Activated T-cell treated with anti-CD3 and anti-CD28 coated beads, Interleukin-2, amount 50 U/mL, for 1 hour (primary cell): ENCODE measurements around the gene TRRAP.
A peak's percentile ranks its signal among the peaks of the same experiment; 100 is the strongest.
"Not testable (repeated sequence)": the region's sequence is repeated elsewhere in the genome, so short reads cannot be mapped to it uniquely, and the experiment has no call there.

ENCODE experiments used
- DNase-seq: peaks from one replicate; pipeline ENCODE4 v3.0.0-alpha.2; 2020

The TRRAP gene

DNA sequence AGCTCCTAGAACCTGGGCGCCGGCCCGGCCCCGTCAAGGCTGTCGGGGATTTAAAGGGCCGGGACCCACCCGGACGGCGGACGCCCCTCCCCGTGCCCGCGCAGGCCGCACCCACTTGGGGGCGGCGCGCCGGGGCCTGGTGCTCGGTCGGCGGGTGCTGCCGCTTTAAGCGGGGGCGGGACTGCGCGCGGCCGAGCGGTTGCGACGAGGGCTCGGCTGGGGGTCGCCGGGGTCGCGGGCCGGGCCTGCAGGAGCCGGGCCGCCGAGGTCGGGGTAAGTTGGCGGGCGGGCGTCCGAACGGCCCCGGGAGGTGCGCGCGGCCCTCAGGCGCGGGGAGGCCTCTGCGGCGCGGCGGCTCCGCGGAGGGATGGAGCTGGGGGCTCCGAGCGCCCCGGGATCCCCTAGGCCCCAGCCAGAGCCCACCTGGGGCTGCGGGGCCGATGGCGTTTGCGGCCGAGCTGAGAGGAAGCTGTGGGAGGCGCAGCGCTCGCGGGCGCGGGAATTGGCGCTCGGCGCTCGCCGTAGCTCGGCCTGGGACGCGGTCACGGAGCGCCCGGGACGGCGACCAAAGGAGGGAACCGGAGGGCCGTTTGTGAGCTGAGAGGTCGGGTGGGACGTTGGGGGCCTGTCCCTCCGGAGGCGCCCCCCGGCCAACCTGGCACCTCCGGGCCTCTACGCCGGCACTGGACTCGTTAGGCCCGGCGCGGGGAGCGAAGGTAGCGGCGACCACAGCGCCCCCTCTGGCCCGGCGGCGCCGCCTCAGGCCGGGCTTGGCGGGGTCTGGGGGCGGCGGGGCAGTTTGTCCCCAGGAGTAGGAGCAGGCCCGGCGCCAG lies at the start of gene TRRAP:
TRRAP (plus strand) TSS at position 168 of the 833 bp plus-strand sequence. CDS start 2,619 bp downstream, outside the sequence.
- DNase-seq, result peak; percentile 85

DNA sequence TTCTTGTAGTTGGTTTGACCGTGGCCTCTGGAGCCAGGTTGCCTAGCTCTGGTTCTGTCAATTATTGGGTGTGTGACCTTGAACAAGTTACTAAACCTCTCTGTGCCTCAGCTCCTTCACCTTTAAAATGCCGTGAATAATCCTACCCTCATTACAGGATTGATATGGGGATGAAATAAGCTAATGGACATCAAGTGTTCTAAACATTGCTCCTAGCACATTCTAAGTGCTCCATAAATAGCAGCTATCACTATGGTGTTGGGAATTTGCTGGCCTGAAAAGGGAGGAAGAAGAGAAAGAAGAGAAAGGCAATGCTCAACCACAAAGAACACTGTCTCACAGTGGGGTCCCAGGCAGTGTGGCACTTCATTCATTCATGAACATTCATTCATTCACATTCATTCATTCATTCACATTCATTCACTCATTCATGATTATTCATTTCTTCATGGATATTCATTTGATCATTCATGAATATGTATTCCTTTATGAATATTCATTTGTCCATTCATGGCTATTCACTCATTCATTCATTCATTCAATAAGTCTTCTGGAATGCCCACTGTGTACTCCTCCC lies 47.3 kb upstream of the TRRAP start:
- DNase-seq, result no peak

DNA sequence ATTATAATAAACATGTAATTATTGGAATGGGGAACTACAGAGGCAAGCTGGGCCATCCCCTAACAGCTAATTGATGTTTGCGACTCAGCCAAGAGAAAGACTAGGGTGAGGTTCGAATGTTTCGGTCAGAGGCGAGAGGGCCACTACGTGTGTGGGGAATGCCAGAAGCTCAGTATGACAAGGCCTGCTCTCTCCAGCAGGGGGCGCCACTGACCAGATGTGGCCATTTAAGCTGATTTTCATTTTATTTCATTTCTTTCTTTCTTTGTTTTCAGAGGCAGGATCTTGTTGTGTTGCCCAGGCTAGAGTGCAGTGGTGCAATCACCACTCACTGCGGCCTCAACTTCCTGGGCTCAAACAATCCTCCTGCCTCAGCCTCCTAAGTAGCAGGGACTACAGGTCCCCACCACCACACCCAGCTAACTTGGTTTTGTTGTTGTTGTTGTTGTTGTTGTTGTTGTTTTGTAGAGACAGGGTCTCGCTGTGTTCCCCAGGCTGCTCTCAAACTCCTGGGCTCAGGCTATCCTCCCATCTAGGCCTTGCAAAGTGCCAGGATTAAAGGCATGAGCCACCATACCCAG lies 46.6 kb upstream of the TRRAP start:
- DNase-seq, result peak; percentile 36

GRCh38 chr7:98833022-98833421 lies 45.3 kb upstream of the TRRAP start:
- no peak for DNase-seq

GRCh38 chr7:98834949-98835348 lies 43.4 kb upstream of the TRRAP start:
- DNase-seq, result no peak

DNA sequence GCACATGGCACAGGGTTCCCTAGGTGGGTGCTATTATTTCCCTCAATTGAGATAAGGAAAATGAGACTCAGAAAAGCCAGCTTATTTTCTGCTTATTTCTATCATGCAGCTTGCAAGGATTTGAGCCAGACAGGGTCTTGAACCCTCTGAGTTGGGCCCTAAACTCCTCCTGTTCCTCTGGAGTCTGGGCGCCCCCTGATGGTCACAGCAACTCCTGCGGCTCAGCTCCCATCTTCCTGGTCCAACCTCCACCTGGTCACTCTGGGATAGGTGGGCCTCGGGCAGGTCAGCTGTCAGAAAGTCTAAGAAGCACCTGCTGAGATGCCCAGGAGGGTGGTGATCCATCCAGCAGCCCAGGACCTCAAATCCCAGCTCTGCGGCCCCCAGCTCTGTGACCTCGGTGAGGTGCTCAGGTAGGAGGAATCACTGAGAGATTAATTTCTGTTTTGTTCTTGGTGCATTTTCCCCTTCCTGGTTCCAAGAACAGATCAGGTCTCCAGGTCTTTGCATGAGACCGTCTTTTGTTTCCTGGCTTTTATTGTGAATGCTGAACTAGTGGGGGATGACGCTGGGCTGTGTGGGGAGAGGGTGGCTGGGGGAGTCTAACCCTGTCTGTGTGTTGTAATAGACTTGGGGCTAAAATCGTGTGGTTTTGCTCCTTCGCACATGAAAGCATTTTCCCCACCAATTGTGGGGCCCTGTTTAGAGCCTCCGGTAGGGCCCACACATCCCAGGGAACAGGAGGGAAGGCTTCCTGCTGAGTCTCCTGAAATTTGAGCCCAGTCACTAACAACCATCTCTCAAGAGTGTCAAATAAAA lies 41.3 kb upstream of the TRRAP start:
- no peak for DNase-seq

DNA sequence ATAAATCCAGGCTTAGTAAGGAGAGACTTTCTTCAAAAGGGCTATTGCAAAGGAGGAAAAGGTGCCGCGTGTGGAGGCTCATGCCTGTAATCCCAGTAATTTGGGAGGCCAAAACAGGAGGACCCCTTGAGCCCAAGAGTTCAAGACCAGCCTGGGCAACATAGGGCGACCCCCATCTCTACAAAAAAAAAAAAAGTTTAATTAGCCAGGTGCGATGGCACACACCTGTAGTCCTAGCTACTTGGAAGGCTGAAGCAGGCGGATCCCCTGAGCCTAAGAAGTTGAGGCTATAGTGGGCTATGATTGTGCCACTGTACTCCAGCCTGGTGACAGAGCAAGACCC lies 40.7 kb upstream of the TRRAP start:
- DNase-seq, result no peak

GRCh38 chr7:98840096-98840495 lies 38.2 kb upstream of the TRRAP start:
- DNase-seq, result no peak

DNA sequence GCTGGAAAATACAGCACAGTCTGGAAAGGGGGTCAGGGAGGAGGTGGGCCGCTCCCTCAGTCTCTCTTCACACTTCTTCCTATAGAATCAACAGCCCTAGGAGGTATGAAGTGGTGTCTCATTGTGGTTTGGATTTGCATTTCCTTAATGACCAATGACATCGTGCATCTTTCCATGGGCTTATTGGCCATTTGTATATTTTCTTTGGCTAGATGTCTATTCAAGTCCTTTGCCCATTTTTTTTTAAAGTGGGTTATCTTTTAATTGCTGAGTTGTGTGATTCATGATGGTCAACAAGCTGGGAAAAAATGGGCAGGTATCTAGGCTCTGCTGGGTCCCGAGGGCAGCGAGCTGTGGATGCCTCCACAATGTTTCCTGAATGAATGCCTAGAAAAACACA lies 37.6 kb upstream of the TRRAP start:
- DNase-seq, result no peak

- peak; percentile 80 for DNase-seq
Observed at GRCh38 chr7:98841179-98841997, 36.9 kb upstream of the TRRAP start.

- not testable (repeated sequence) for DNase-seq
Observed at GRCh38 chr7:98842552-98842951, 35.8 kb upstream of the TRRAP start.

DNA sequence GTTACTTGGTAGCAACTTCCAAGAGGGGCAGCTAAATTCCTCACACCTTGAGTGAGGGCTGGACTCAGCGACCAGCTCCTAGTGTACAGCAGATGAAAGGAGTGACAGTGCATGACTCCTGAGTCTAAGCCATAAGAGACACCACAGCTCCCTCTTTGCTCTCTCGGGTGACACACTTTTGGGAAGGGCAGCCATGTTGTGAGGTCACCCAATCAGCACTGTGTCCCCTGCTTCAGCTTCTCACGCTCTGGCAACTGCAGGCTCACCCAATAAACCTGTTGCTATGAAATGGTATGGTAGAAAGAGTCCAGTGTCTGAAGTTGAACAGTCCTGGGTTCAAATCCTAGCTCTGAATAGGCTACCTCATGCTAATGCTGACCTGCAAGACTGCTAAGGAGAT lies 29.4 kb upstream of the TRRAP start:
- DNase-seq, result no peak

DNA sequence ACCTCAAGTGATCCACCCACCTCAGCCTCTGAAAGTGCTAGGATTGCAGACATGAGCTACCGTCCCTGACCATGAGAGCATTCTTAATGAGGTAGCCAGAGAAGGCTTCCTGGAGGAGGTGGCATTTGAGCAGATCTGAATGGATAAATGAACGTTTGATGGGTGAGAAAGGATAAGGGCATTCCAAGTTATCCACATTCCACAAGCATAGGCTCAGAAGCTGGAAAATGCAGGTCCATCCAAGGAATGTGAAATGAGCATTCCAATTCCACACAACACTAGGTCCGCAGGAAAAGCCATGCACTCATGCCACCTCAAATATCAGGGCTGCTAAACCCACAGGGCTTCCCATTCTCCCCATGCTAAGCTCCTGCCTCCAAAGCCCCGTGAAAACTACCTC lies 25.5 kb upstream of the TRRAP start:
- DNase-seq, result no peak

DNA sequence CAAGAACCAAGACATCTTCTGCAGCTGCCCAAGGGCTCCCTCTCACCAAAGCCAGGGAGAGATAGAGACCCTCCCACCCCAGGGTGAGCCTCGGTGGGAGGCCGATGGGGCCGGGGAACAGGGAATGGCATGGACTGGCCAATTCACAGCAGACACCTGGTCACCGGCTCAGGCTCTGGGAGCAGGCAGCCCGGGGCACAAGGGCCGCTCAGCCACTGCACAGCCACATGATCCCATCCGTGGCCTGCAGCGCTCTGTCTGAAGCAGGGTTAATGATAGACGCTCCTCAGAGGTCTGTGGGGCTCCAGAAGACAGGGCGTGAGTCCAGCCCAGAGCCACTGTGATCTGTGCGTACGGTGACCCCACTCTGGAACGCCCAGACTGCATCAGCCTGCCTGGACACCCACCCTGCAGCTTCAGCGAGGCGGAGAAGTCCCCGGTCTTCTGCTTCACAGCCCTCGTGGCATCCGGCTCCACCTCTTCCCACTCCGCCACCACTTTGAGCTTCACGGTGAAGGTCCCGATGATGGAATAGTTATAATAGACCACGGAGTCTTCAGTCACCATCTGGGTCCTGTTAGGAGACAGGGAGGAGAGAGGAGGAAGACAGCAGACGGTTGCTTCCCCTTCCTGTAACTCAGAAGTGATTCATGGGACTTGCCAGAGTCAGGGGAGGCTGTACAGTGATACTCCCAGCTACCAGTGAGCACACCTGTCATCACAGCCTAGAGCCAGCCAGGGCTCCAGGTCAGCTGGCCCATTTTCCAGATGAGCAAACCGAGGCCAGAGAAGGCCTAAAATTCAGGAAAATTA lies 22.5 kb upstream of the TRRAP start:
- no peak for DNase-seq

DNA sequence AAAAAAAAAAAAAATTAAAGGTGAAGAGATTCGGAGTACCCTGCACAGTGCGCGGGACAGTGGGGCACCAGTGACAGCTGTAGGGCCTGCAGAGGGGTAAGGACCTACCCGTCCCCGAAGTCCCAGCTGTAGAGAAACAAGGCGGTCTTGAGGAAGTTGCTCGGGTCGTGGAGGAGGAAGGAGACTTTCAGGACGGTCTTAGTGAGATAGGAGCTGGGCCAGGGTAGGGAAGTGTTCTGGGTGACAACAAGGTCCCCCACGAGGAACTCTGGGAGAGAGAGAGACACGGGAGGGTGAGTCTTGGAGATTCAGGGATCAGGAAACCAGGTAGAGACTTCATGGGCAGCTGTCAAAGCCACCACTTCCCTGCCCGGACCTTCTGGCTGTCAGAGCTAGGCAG lies 18.3 kb upstream of the TRRAP start:
- DNase-seq, result no peak

GRCh38 chr7:98862203-98862602 lies 16.1 kb upstream of the TRRAP start:
- no peak for DNase-seq

GRCh38 chr7:98862716-98863420 lies 15.5 kb upstream of the TRRAP start:
- DNase-seq, result no peak

DNA sequence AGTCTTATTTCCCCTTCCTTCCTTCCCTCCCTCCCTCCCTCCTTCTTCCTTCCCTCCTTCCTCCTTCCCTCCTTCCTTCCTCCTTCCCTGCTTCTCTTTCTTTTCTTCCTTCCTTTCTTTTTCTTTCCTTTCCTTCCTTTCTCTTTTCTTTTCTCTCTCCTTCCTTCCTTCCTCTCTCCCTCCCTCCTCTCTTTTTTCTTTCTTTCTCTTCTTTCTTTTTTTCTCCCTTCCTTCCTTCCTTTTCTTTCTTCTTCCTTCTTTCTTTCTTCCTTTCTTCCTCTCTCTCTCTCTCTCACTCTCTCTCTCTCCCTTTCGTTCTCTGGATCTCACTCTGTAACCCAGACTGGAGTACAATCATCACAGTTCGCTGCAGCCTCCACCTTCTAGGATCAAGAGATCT lies 14.7 kb upstream of the TRRAP start:
- DNase-seq, result no peak

GRCh38 chr7:98864731-98865453 lies 13.4 kb upstream of the TRRAP start:
- no peak for DNase-seq

- DNase-seq, result no peak
Observed at GRCh38 chr7:98866351-98866750, 12.0 kb upstream of the TRRAP start.
